ENCODE results near the gene NLGN1.

NLGN1 gene

GRCh38 chr3:173970281-173970680, 572.7 kb downstream of the NLGN1 start:
- no peak for DNase-seq

GRCh38 chr3:173976281-173976680, 578.7 kb downstream of the NLGN1 start:
- DNase-seq: no peak

GRCh38 chr3:173977747-173978146, 580.2 kb downstream of the NLGN1 start:
- no peak for DNase-seq

GRCh38 chr3:173983343-173983742, 585.8 kb downstream of the NLGN1 start:
- no peak for DNase-seq

- DNase-seq: no peak
These were observed 589.4 kb downstream of the NLGN1 start for GRCh38 chr3:173986861-173987410.

- DNase-seq: no peak
These were observed 591.4 kb downstream of the NLGN1 start for GRCh38 chr3:173988909-173989308.

GRCh38 chr3:173992416-173992815, 594.9 kb downstream of the NLGN1 start:
- no peak for DNase-seq

- no peak for DNase-seq
These were observed 595.8 kb downstream of the NLGN1 start for GRCh38 chr3:173993299-173993698.

GRCh38 chr3:174000675-174001074, 603.1 kb downstream of the NLGN1 start:
- no peak for DNase-seq

GRCh38 chr3:174002543-174002942, 605.0 kb downstream of the NLGN1 start:
- no peak for DNase-seq

GRCh38 chr3:174010907-174011306, 613.4 kb downstream of the NLGN1 start:
- DNase-seq: no peak

GRCh38 chr3:174016186-174016585, 618.6 kb downstream of the NLGN1 start:
- no peak for DNase-seq

- DNase-seq: no peak
These were observed 622.6 kb downstream of the NLGN1 start for GRCh38 chr3:174020156-174020555.

GRCh38 chr3:174023421-174023820, 625.9 kb downstream of the NLGN1 start:
- DNase-seq: peak in 9 of 56 donors; percentile 0 to 23 (median 5)

GRCh38 chr3:174028673-174029072, 631.1 kb downstream of the NLGN1 start:
- DNase-seq: no peak

GRCh38 chr3:174035328-174035886, 637.9 kb downstream of the NLGN1 start:
- no peak for DNase-seq

GRCh38 chr3:174046311-174046710, 648.8 kb downstream of the NLGN1 start:
- DNase-seq: no peak

GRCh38 chr3:174049472-174049871, 651.9 kb downstream of the NLGN1 start:
- no peak for DNase-seq

GRCh38 chr3:174051191-174051590, 653.6 kb downstream of the NLGN1 start:
- DNase-seq: no peak

GRCh38 chr3:174058804-174059203, 661.3 kb downstream of the NLGN1 start:
- no peak for DNase-seq

- DNase-seq: no peak
These were observed 662.9 kb downstream of the NLGN1 start for GRCh38 chr3:174060431-174060830.

GRCh38 chr3:174061162-174061561, 663.6 kb downstream of the NLGN1 start:
- no peak for DNase-seq

GRCh38 chr3:174061731-174062130, 664.2 kb downstream of the NLGN1 start:
- DNase-seq: no peak

- no peak for DNase-seq
These were observed 665.4 kb downstream of the NLGN1 start for GRCh38 chr3:174062923-174063322.
